Neural cell (in vitro differentiated cells): ENCODE measurements around the gene VN1R5. TPM values are rescaled to one million over a fixed set of nuclear protein-coding genes. Genes with fewer than 3 reads are reported as not detected.

ENCODE experiments used
- H2AFZ ChIP-seq: fragments of 200-600, 300-800 bp; sonication (generic), shearing (Covaris generic); 2 replicates; pipeline ENCODE4 v1.6.0; 2014; ENCODE audit warnings: low read depth, mild to moderate bottlenecking, antibody characterized with exemption, low read length, moderate library complexity
- H3F3A ChIP-seq: fragments of 200-600 bp; shearing (Covaris generic); 2 replicates; pipeline ENCODE4 v1.6.1; 2016; ENCODE audit warnings: mild to moderate bottlenecking, moderate library complexity, mixed read lengths, antibody characterized with exemption, low read length; ENCODE audit not compliant: insufficient read depth, poor library complexity, severe bottlenecking
- H3K27ac ChIP-seq: fragments of 200-600, 300-800 bp; sonication (generic), shearing (Covaris generic); 2 replicates; pipeline ENCODE4 v1.5.1; 2014; ENCODE audit warnings: mild to moderate bottlenecking, low read length, moderate library complexity
- H3K27me3 ChIP-seq: fragments of 300-800, 200-600 bp; sonication (generic), shearing (Covaris generic); 2 replicates; pipeline ENCODE4 v1.6.0; 2014; ENCODE audit warnings: mild to moderate bottlenecking, low read depth, low read length, moderate library complexity; ENCODE audit not compliant: insufficient read depth
- H3K36me3 ChIP-seq: fragments of 300-800, 200-600 bp; sonication (generic), shearing (Covaris generic); 2 replicates; pipeline ENCODE4 v1.5.1; 2014; ENCODE audit warnings: mild to moderate bottlenecking, antibody characterized with exemption, low read length, moderate library complexity; ENCODE audit not compliant: insufficient read depth
- H3K4me2 ChIP-seq: fragments of 300-800, 200-600 bp; sonication (generic), shearing (Covaris generic); 2 replicates; pipeline ENCODE4 v1.6.0; 2014; ENCODE audit warnings: mild to moderate bottlenecking, low read length
- H3K4me3 ChIP-seq: fragments of 300-800, 200-600 bp; sonication (generic), shearing (Covaris generic); 2 replicates; pipeline ENCODE4 v1.5.1; 2014; ENCODE audit warnings: mild to moderate bottlenecking, low read length, moderate library complexity
- H3K79me2 ChIP-seq: fragments of 200-600 bp; shearing (Covaris generic); replicated peaks from 2 replicates; pipeline ENCODE4 v1.6.0; 2014; ENCODE audit warnings: mild to moderate bottlenecking, low read length, moderate library complexity; ENCODE audit not compliant: insufficient read depth
- H3K9ac ChIP-seq: fragments of 300-800, 200-600 bp; sonication (generic), shearing (Covaris generic); 2 replicates; pipeline ENCODE4 v1.6.1; 2016; ENCODE audit warnings: mild to moderate bottlenecking, low read length, mixed read lengths
- H3K9me2 ChIP-seq: fragments of 200-600 bp; shearing (Covaris generic); 2 replicates; pipeline ENCODE4 v1.6.1; 2016; ENCODE audit warnings: mild to moderate bottlenecking, low read length, mixed read lengths; ENCODE audit not compliant: insufficient read depth
- H3K9me3 ChIP-seq: fragments of 200-600, 300-800 bp; sonication (generic), shearing (Covaris generic); 2 replicates; pipeline ENCODE4 v1.6.1; 2016; ENCODE audit warnings: mild to moderate bottlenecking, mixed run types, low read length, moderate library complexity, mixed read lengths
- H4K20me1 ChIP-seq: fragments of 200-600 bp; shearing (Covaris generic); 2 replicates; pipeline ENCODE4 v1.6.1; 2016; ENCODE audit warnings: mild to moderate bottlenecking, mixed run types; ENCODE audit not compliant: insufficient read depth
- CTCF ChIP-seq: fragments of 450-650 bp; IDR thresholded peaks from 2 replicates; pipeline ENCODE4 v1.5.1; 2014; ENCODE audit warnings: antibody characterized with exemption, mild to moderate bottlenecking, moderate library complexity; ENCODE audit not compliant: poor library complexity, severe bottlenecking
- EP300 ChIP-seq: fragments of 450-650 bp; conservative IDR thresholded peaks from 2 replicates; pipeline ENCODE4 v1.6.1; 2014; ENCODE audit warnings: antibody characterized with exemption, mild to moderate bottlenecking, moderate library complexity; ENCODE audit not compliant: poor library complexity, severe bottlenecking
- EZH2 ChIP-seq: fragments of 200-600, 300-800 bp; shearing (Covaris generic), sonication (generic); IDR thresholded peaks from 2 replicates; pipeline ENCODE4 v1.6.1; 2014; ENCODE audit warnings: antibody characterized with exemption, low read length, borderline replicate concordance, mild to moderate bottlenecking; ENCODE audit not compliant: insufficient read depth, poor library complexity, severe bottlenecking
- MXI1 ChIP-seq: fragments of 450-650 bp; conservative IDR thresholded peaks from 2 replicates; pipeline ENCODE4 v1.6.1; 2014; ENCODE audit warnings: antibody characterized with exemption, mild to moderate bottlenecking; ENCODE audit not compliant: poor library complexity, severe bottlenecking
- POLR2AphosphoS5 ChIP-seq: IDR thresholded peaks from 2 replicates; pipeline ENCODE4 v1.6.1; 2012
- RAD21 ChIP-seq: fragments of 450-650 bp; conservative IDR thresholded peaks from 2 replicates; pipeline ENCODE4 v1.6.1; 2014; ENCODE audit warnings: antibody characterized with exemption, mild to moderate bottlenecking, moderate library complexity
- REST ChIP-seq: IDR thresholded peaks from 2 replicates; pipeline ENCODE4 v1.6.1; 2012; ENCODE audit warnings: borderline replicate concordance
- SMC3 ChIP-seq: fragments of 450-650 bp; conservative IDR thresholded peaks from 2 replicates; pipeline ENCODE4 v1.6.1; 2014; ENCODE audit warnings: antibody characterized with exemption, mild to moderate bottlenecking, moderate library complexity; ENCODE audit not compliant: poor library complexity
- TAF1 ChIP-seq: IDR thresholded peaks from 2 replicates; pipeline ENCODE4 v1.6.1; 2012; ENCODE audit warnings: low read depth
- polyA plus RNA-seq: library from polyadenylated mRNA; depleted of rRNA; stranded (reverse); fragments of >200 nt; gene quantifications from 2 replicates; pipeline ENCODE4 v1.2.3, GENCODE V29; 2014

VN1R5 gene
- polyA plus RNA-seq, 1 donor from 2014 or later = not detected

- Histone ChIP-seq H3K36me3 (no peaks in the 10 kb centered on the region), H3K27ac (peak overlapping the region; percentile 48)
These were observed 45.3 kb upstream of the VN1R5 start for GRCh38 chr1:247210376-247211117.

GRCh38 chr1:247211339-247211738, 44.5 kb upstream of the VN1R5 start:
- H3K27ac ChIP-seq = no peak overlapping the region

More at GRCh38 chr1:247210376-247211117, 45.3 kb upstream of the VN1R5 start:
- TF ChIP-seq POLR2AphosphoS5 = peak; percentile 87
- TF ChIP-seq EP300 = peak; percentile 44
- TF ChIP-seq TAF1 = peak; percentile 55
- TF ChIP-seq MXI1 = peak; percentile 99
- peak; percentile 56 for TF ChIP-seq REST
- no peak for TF ChIP-seq EZH2
- H3K4me2 ChIP-seq = peak overlapping the region; percentile 81
- H3K9me2 ChIP-seq = no peaks in the 10 kb centered on the region
- peak overlapping the region; percentile 70 for H3K9ac ChIP-seq
- no peaks in the 10 kb centered on the region for H4K20me1 ChIP-seq
- H3K9me3 ChIP-seq = no peaks in the 10 kb centered on the region
- peak overlapping the region; percentile 35 for H2AFZ ChIP-seq
- H3F3A ChIP-seq = no peaks in the 10 kb centered on the region
- H3K27me3 ChIP-seq = no peaks in the 10 kb centered on the region
- peak overlapping the region; percentile 94 for H3K4me3 ChIP-seq
- peaks cover 29% of the 10 kb centered on the region for H3K79me2 ChIP-seq

More at GRCh38 chr1:247211339-247211738, 44.5 kb upstream of the VN1R5 start:
- H3K27me3 ChIP-seq = no peaks in the 10 kb centered on the region
- TF ChIP-seq MXI1 (no peak), EZH2 (no peak), SMC3 (no peak), REST (no peak), TAF1 (no peak), EP300 (no peak), CTCF (no peak), POLR2AphosphoS5 (no peak), RAD21 (no peak)
- H3K4me3 ChIP-seq = no peak overlapping the region
- H3K9me2 ChIP-seq = no peaks in the 10 kb centered on the region
- peak overlapping the region; percentile 70 for H3K9ac ChIP-seq
- no peaks in the 10 kb centered on the region for H3K36me3 ChIP-seq
- no peaks in the 10 kb centered on the region for H3F3A ChIP-seq
- H3K4me2 ChIP-seq = no peak overlapping the region
- H3K79me2 ChIP-seq = peaks cover 26% of the 10 kb centered on the region
- H2AFZ ChIP-seq = no peak overlapping the region
- no peaks in the 10 kb centered on the region for H3K9me3 ChIP-seq
- H4K20me1 ChIP-seq = no peaks in the 10 kb centered on the region
